Small intestine (tissue), 7 donors: ENCODE data around the gene PRPF38A. TPM values are rescaled to one million over a fixed set of nuclear protein-coding genes. Genes with fewer than 3 reads are reported as not detected.

Source experiments
- DNase-seq, 2 donors: peaks; one replicate each; pipeline versions ENCODE4 v3.0.0 to v3.0.0-alpha.2; 2013
- FAIRE-seq: peaks from 2 replicates; lab custom pipeline; 2012; peaks lifted over from hg19 to GRCh38; lab: Jason Lieb, UNC
- H3K27ac ChIP-seq, 3 donors: one replicate each; pipeline ENCODE4 v1.5.1; 2013; ENCODE audit warnings: low read length in 2 of 3, mild to moderate bottlenecking in 2 of 3, control low read depth in 1 of 3, inconsistent platforms in 1 of 3, low read depth in 1 of 3, moderate library complexity in 1 of 3
- H3K27me3 ChIP-seq, 3 donors: one replicate each; pipeline ENCODE4 v1.6.1; 2013; ENCODE audit warnings: low read length in 3 of 3, inconsistent platforms in 1 of 3; ENCODE audit not compliant: control insufficient read depth in 3 of 3, insufficient read depth in 3 of 3
- H3K36me3 ChIP-seq, 3 donors: one replicate each; pipeline ENCODE4 v1.6.1; 2013; ENCODE audit warnings: low read length in 3 of 3, inconsistent platforms in 1 of 3, low read depth in 1 of 3, mild to moderate bottlenecking in 1 of 3, moderate library complexity in 1 of 3; ENCODE audit not compliant: control insufficient read depth in 3 of 3, insufficient read depth in 2 of 3
- H3K4me1 ChIP-seq, 3 donors: one replicate each; pipeline ENCODE4 v1.6.1; 2013; ENCODE audit warnings: low read length in 2 of 3, inconsistent platforms in 1 of 3, low read depth in 1 of 3, mild to moderate bottlenecking in 1 of 3, moderate library complexity in 1 of 3; ENCODE audit not compliant: control insufficient read depth in 3 of 3, insufficient read depth in 2 of 3
- H3K4me3 ChIP-seq, 3 donors: one replicate each; pipeline ENCODE4 v1.5.1; 2013; ENCODE audit warnings: low read length in 3 of 3, control low read depth in 1 of 3, inconsistent platforms in 1 of 3, low read depth in 1 of 3, mild to moderate bottlenecking in 1 of 3, moderate library complexity in 1 of 3
- H3K9me3 ChIP-seq, 2 donors: one replicate each; pipeline ENCODE4 v1.6.1; 2013; ENCODE audit warnings: low read depth in 1 of 2, low read length in 1 of 2; ENCODE audit not compliant: control insufficient read depth in 2 of 2, insufficient read depth in 1 of 2
- WGBS, 3 donors: extraction: QIAGEN DNeasy Blood & Tissue Kit; methylation state at CpG; one replicate each; pipeline ENCODE4 v1.1.7; 2013; 5-methylcytosine and 5-hydroxymethylcytosine counted together
- polyA plus RNA-seq, 4 donors: library from polyadenylated mRNA; stranded (reverse) in 3 of 4; unstranded in 1 of 4; fragments of 200-250 nt in 3 of 4; fragments of 120-200 nt in 1 of 4; gene quantifications; one replicate each; pipeline versions ENCODE4 v1.2.1 to v1.2.3, GENCODE V29; 2013
- donor health status: healthy with polysubstance abuse.
- donor health status: control.
- donor health status: control.
- donor health status: Bipolar disorder and iron deficiency.
- donor health status: healthy.

The PRPF38A gene
- polyA plus RNA-seq, 4 donors, result 11.6 to 55.6 (median 24.4) TPM

- WGBS, 3 donors, result 92 to 94% (median 94%) methylated on average over 24 of the region's 24 CpGs
- Histone ChIP-seq H3K36me3 (peaks cover 17 to 82% (median 49%) of the 10 kb centered on the region in 3 donors), H3K27ac (no peak overlapping the region), H3K4me3 (no peak overlapping the region), H3K9me3 (no peaks in the 10 kb centered on the region), H3K4me1 (peaks cover 0 to 6% (median 3%) of the 10 kb centered on the region in 3 donors), H3K27me3 (no peaks in the 10 kb centered on the region)
- no peak for FAIRE-seq
- no peak for DNase-seq
These were observed 44.5 kb upstream of the PRPF38A start for GRCh38 chr1:52359676-52360594.

- Histone ChIP-seq H3K4me3 (no peak overlapping the region), H3K27ac (no peak overlapping the region), H3K9me3 (no peaks in the 10 kb centered on the region), H3K4me1 (peaks cover 0 to 10% (median 4%) of the 10 kb centered on the region in 3 donors), H3K36me3 (peaks cover 17 to 76% (median 43%) of the 10 kb centered on the region in 3 donors), H3K27me3 (no peaks in the 10 kb centered on the region)
- WGBS, 3 donors, result 94 to 95% (median 94%) methylated on average over 6 to 7 of the region's 7 CpGs
- no peak for DNase-seq
- FAIRE-seq, result no peak
These were observed 43.8 kb upstream of the PRPF38A start for GRCh38 chr1:52360595-52360968.

DNA sequence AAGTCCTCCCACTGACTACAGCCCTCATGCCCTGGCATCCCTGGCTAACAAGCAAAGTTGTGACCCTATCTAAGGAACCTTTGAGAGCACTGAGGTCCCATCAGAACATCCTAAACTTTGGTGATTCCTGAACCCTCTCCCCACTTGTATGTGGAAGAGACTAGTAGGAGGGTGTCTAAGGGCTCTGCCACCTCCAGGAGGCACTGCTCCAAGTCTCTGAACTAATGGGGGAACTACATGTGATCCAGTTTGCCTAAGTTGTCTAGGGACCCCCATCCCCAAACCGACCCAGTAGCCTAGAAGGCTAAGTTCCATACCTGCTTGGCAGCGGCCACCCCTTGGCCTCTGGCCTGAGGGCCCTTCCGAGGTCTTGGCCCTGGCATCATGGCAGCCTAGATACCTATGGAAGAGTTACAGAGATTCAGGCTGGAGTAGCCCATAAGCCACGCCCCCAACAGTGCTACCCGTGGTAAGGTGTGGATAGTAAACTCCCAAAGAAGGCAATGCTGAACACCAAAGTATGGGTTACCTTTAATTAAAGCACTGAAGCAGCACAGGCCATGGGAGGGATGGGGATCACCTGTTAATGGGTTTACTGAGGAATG, 40.1 kb upstream of the PRPF38A start:
- H3K4me3 ChIP-seq, result peak overlapping the region in 1 of 3 donors; percentile 86
- H3K4me1 ChIP-seq, result peaks cover 0 to 10% (median 4%) of the 10 kb centered on the region in 3 donors
- DNase-seq (peak in 1 of 2 donors; percentile 13), FAIRE-seq (no peak)
- 76 to 82% (median 82%) methylated on average over 5 of the region's 5 CpGs for WGBS, 3 donors
- H3K27me3 ChIP-seq, result no peaks in the 10 kb centered on the region
- H3K27ac ChIP-seq, result no peak overlapping the region
- no peaks in the 10 kb centered on the region for H3K9me3 ChIP-seq
- peaks cover 10 to 39% (median 19%) of the 10 kb centered on the region in 3 donors for H3K36me3 ChIP-seq

DNA sequence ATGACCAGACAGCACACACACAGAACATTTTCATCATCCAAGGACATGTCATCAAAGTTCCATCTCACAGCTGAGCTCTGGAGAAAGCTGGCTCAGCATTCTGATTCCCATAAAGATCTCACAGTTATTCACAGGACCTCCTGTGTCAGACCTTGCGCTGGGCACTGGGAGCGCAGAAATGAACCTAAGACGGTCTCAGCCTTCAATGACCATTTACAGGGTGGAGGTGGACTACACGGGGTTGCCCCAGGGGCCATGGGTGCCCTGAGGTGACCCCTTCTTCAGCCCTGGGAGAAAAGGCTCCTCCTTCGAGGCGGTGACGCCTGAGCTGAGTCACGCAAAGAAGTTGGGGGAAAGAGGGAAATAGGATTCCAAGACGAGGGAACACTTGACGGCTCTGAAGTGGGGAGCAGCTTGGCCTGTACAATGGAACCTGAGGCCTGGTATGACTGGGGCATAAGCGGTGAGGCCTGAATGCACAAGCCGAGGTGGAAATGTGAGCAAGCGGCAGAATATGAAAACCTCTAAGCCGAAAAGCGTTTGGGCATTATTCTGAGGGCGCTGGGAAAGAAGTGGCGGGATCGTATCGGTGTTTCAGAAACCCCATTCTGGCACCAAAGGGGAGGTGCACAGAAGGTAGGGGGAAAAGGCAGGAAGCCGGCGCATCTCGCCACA, 39.2 kb upstream of the PRPF38A start:
- WGBS, 3 donors, result 7 to 10% (median 8%) methylated on average over 22 of the region's 22 CpGs
- FAIRE-seq (no peak), DNase-seq (peak; percentile 62 to 81)
- peak overlapping the region; percentile 86 to 90 (median 90) for H3K4me3 ChIP-seq
- H3K4me1 ChIP-seq, result peaks cover 0 to 10% (median 4%) of the 10 kb centered on the region in 3 donors
- H3K27ac ChIP-seq, result peak overlapping the region; percentile 85 to 98 (median 94)
- no peaks in the 10 kb centered on the region for H3K9me3 ChIP-seq
- no peaks in the 10 kb centered on the region for H3K27me3 ChIP-seq
- peaks cover 5 to 31% (median 11%) of the 10 kb centered on the region in 3 donors for H3K36me3 ChIP-seq

DNA sequence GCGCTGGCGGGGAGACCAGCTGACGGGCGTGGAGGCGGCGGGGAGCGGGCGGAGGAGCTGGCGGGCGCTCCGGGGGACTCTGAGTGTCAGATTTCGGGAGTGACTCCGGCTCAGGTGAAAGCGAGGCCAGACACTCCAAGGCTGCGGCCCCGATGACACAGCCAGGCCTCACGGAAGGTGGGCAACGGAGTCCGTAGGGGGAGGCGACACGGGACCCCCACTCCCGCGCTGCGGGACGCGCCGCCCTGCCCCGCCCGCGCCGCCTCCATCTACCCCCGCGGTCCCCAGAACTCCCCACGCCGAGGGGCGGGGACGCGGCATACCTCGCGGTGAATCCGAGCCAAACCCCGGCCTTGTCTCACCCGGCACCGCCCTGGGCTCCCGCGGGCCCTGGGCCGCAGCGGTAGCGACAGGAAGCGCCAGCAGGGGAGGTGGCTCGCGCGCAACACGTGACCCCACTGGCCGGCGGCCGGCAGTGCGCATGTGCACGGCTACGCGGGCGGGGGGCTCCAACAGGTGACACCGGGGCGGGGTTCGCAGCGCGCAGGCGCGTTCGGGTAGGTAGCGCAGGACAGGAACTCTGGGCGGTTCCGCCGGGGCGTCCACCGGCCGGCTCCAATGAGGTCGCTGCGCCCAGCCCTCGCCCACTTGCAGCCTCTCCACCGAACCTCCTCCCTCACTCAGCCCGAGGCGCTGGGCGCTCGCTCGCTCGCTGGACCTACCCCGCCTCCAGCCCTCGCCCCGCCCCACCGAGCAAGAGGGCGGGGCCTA, 38.5 kb upstream of the PRPF38A start, which contains the start of gene CC2D1B:
Gene CC2D1B (minus strand): TSS at position 460 of the 771 bp plus-strand sequence. CDS start 1,585 bp downstream, outside the sequence.
- no peaks in the 10 kb centered on the region for H3K9me3 ChIP-seq
- peaks cover 0 to 10% (median 4%) of the 10 kb centered on the region in 3 donors for H3K4me1 ChIP-seq
- DNase-seq (peak; percentile 99), FAIRE-seq (no peak)
- peak within 1 kb of the TSS; percentile 85 to 98 (median 94) for H3K27ac ChIP-seq
- no peaks in the 10 kb centered on the region for H3K27me3 ChIP-seq
- peaks cover under 1 to 23% (median 11%) of the 10 kb centered on the region in 3 donors for H3K36me3 ChIP-seq
- peak within 1 kb of the TSS; percentile 86 to 90 (median 90) for H3K4me3 ChIP-seq
- 0% methylated on average over 44 to 92 of the region's 92 CpGs for WGBS, 3 donors

DNA sequence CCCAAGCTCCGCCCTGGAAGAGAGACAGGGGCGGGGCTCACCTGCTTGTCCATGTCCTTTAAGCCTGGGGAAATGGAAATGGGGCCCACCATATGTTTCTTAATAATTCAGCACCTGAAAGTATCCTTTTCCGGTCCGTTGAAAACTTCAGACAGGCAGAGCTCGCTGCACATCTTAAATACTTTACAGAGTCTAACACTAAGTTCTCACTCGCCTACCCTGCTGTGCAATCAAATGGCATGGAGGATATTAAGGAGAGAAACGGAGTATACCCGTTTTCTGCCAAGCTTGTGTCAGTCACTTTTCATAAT, 37.9 kb upstream of the PRPF38A start:
- FAIRE-seq, result no peak
- no peak for DNase-seq
- Histone ChIP-seq H3K36me3 (peaks cover 0 to 21% (median 6%) of the 10 kb centered on the region in 3 donors), H3K4me1 (peaks cover 0 to 10% (median 4%) of the 10 kb centered on the region in 3 donors), H3K9me3 (no peaks in the 10 kb centered on the region), H3K27ac (peak overlapping the region; percentile 36 to 98 (median 85)), H3K27me3 (no peaks in the 10 kb centered on the region), H3K4me3 (peak overlapping the region; percentile 8 to 90 (median 86))
- WGBS, 3 donors, result 14 to 17% (median 16%) methylated on average over 8 of the region's 8 CpGs

DNA sequence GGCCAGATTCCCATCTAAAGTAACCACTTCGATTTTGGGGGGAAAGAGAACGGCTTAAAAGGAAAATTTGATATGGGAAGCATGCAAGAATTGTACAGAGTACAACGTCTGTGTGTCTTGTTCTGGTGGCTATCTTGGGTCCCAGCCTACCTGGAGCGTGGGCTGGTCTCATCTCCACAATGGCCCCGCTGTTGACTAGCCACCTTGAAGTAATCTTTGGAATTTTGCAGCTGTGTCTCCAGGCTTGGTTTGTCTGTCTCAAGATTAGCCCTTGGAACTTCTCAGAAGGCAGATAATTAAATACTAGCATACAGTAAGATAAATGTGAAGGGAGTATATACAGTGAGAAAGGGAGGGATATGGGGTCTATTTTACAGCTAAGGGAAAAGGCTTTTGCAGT, 37.1 kb upstream of the PRPF38A start:
- Histone ChIP-seq H3K36me3 (peaks cover 0 to 13% (median 3%) of the 10 kb centered on the region in 3 donors), H3K27ac (no peak overlapping the region), H3K4me1 (peaks cover 0 to 10% (median 4%) of the 10 kb centered on the region in 3 donors), H3K27me3 (no peaks in the 10 kb centered on the region), H3K4me3 (no peak overlapping the region), H3K9me3 (no peaks in the 10 kb centered on the region)
- FAIRE-seq (no peak), DNase-seq (no peak)
- WGBS, 3 donors, result 93 to 95% (median 94%) methylated on average over 5 of the region's 5 CpGs
